ENCODE results near the gene DOCK6.

The DOCK6 gene

DNA sequence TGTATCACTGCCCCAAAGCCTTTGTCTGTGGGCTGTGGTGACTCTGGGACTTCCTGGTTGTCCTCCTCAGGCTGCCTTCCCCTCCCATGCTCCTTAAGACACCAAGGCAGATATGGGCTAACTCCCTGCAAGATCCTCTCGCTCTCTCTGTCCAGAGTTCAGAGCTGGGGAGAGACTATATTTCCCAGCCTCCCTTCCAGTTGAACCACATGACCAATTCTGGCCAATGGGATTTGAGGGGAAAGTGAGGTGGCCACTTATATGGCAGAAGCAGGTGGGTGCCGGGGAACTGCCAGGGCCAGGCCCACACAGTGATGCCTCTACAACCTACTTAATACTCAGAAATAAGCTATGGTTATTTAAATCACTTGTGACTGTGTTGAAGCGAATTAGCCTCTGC, 39.1 kb downstream of the DOCK6 start:
- no peak for DNase-seq (ENCODE audit: low read depth, low spot score)

GRCh38 chr19:11221082-11221598, 41.2 kb downstream of the DOCK6 start:
- DNase-seq (ENCODE audit: low read depth, low spot score) = no peak

- no peak for DNase-seq (ENCODE audit: low read depth, low spot score)
These were observed 47.9 kb downstream of the DOCK6 start for GRCh38 chr19:11214387-11214786.

- no peak for DNase-seq (ENCODE audit: low read depth, low spot score)
These were observed 51.7 kb downstream of the DOCK6 start for GRCh38 chr19:11210656-11210928.

- DNase-seq (ENCODE audit: low read depth, low spot score) = no peak
These were observed 52.3 kb downstream of the DOCK6 start for GRCh38 chr19:11209839-11210655.

DNA sequence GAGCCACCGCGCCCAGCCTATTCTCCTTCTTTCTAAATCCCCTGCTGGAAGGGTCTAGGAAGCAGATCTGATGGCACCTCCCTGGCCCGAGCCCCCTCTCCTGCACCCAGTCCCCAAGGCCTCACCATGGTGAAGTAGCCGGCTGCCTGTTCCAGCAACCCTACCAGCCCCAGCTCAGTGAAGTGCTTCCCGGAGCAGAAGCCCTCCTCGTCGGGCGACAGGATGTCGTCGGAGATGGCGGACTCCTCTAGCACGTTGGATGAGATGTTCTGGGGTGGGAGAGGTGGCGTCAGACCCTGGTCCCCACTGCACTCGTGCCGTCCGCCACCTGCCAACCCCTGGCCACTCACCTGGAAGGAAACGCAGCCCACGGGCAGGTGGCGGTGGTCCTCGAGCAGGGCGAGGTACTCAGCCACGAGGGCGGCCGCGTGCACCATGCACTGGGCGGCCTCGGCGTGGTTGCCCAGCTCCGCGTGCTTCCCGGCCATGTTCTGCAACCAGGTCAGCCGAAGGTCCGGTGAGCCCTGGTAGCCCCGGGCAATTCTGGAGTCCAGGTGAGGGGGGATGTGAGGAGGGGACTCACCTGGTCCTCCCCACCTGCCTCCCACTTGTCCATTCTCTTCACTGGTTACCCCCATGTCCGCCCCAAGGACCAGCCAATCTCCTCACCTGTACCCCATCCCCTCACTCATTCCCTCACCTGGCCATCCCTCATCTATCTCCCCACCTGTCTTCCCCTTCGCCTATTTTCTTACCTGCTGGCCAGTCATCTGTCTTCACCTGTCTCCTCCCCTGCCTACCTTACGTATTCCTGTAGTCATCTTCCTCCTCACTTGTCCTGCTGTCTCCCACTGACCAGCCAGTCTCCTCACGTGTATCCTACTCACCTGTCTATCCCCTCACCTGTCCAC, 53.5 kb downstream of the DOCK6 start:
- DNase-seq (ENCODE audit: low read depth, low spot score) = no peak

- no peak for DNase-seq (ENCODE audit: low read depth, low spot score)
These were observed 56.3 kb downstream of the DOCK6 start for GRCh38 chr19:11205939-11206570.

DNA sequence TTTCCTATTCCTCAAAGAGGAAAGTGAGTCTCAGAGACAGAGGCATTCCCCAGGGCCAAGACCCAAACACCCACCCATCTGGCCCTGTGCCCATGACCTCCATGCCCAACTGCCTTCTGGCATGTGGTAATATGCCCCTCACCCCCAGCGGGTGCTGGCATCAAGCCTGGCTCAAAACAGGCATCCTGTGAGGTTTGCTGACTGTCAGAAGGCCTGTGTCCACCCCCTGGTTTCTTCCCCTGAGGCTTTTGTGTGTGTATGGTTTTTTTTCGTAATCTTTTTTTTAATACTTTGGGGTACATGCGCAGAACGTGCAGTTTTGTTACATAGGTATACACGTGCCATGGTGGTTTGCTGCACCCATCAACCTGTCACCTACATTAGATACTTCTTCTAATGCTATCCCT, 57.4 kb downstream of the DOCK6 start:
- no peak for DNase-seq (ENCODE audit: low read depth, low spot score)

GRCh38 chr19:11204076-11204602, 58.2 kb downstream of the DOCK6 start:
- DNase-seq (ENCODE audit: low read depth, low spot score) = no peak

GRCh38 chr19:11203194-11204075, 58.9 kb downstream of the DOCK6 start:
- peak; percentile 9 for DNase-seq (ENCODE audit: low read depth, low spot score)

GRCh38 chr19:11202488-11203193, 59.7 kb downstream of the DOCK6 start:
- no peak for DNase-seq (ENCODE audit: low read depth, low spot score)

GRCh38 chr19:11201791-11202190, 60.5 kb downstream of the DOCK6 start:
- DNase-seq (ENCODE audit: low read depth, low spot score) = no peak

- no peak for DNase-seq (ENCODE audit: low read depth, low spot score)
These were observed 61.4 kb downstream of the DOCK6 start for GRCh38 chr19:11200931-11201330.

DNA sequence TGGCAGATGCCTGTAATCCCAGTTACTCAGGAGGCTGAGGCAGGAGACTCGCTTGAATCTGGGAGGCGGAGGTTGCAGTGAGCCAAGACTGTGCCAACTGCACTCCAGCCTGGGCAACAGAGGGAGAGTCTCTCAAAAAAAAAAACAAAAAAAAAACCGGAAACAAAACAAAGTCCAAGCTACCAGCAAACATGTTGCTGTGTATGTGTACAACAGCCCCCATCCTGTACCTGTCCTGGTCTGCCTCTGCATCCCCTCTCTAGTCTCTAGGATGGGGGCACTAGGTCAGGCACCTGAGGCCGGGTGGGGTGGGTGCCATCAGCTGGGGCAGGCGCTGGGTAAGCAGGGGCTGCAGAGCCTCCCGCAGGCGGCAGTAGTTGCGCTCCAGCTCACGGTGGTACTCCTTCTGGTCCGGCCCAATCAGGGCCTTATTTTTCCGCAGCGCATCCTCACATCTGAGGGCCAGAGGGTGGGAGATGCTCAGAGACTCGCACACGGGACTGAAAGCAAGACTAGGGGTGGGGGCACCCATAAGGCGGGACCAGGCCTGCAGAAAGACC, 62.2 kb downstream of the DOCK6 start:
- DNase-seq (ENCODE audit: low read depth, low spot score) = no peak

GRCh38 chr19:11199517-11199916, 62.8 kb downstream of the DOCK6 start:
- no peak for DNase-seq (ENCODE audit: low read depth, low spot score)

GRCh38 chr19:11198769-11199424, 63.4 kb downstream of the DOCK6 start:
- DNase-seq (ENCODE audit: low read depth, low spot score) = no peak

GRCh38 chr19:11198175-11198534, 64.2 kb downstream of the DOCK6 start:
- no peak for DNase-seq (ENCODE audit: low read depth, low spot score)

- peak; percentile 34 for DNase-seq (ENCODE audit: low read depth, low spot score)
These were observed 64.8 kb downstream of the DOCK6 start, which contains the start of gene KANK2 for GRCh38 chr19:11197291-11198174. Gene KANK2, minus strand, starts transcription at chr19:11197545. Its CDS starts 3,034 bp downstream, at chr19:11194511.

Data from activated CD4-positive, CD25-positive, alpha-beta regulatory T cell treated with anti-CD3 and anti-CD28 coated beads, Interleukin-2, amount 50 U/mL, for 16 hours (primary cell).